SK-N-SH (cell line): ENCODE data around the gene IL17B. TPM values are rescaled to one million over a fixed set of nuclear protein-coding genes. Genes with fewer than 3 reads are reported as not detected.

ENCODE experiments used
- CTCF ChIA-PET: fragments of 300-600, 350-600 bp; formaldehyde crosslinking; extraction: SDS; loops from one replicate; lab custom pipeline; 2021; lab: Yijun Ruan, JAX
- POLR2A ChIA-PET: fragments of 350-600 bp; sonication (Branson Sonifier 250); formaldehyde crosslinking; extraction: SDS; loops from one replicate; lab custom pipeline; 2020; ENCODE audit warnings: antibody characterized with exemption, inconsistent platforms; lab: Yijun Ruan, JAX
- DNase-seq: peaks from one replicate; pipeline ENCODE4 v3.0.0; 2012
- H2AFZ ChIP-seq: fragments of 200-600 bp; sonication (generic); 2 replicates; pipeline ENCODE4 v1.8.1; 2016; ENCODE audit warnings: antibody characterized with exemption, mild to moderate bottlenecking, low read depth
- H3F3A ChIP-seq: fragments of 200-600 bp; sonication (generic); replicated peaks from 2 replicates; pipeline ENCODE3; 2016; ENCODE audit warnings: antibody characterized with exemption, mild to moderate bottlenecking; ENCODE audit not compliant: insufficient read depth
- H3K27ac ChIP-seq, 2 experiments: fragments of 200-500 bp in 1 of 2; fragments of 200-600 bp in 1 of 2; sonication (Bioruptor generic) in 1 of 2; sonication (generic), shearing (Covaris generic) in 1 of 2; 2 replicates each; pipeline versions ENCODE4 v1.5.1 to v1.6.1; 2014 to 2016; ENCODE audit warnings: low read depth in 2 of 2, inconsistent platforms in 1 of 2, low read length in 1 of 2, mild to moderate bottlenecking in 1 of 2, mixed read lengths in 1 of 2
- H3K27me3 ChIP-seq: fragments of 200-600 bp; sonication (generic), shearing (Covaris generic); 2 replicates; pipeline ENCODE4 v1.6.1; 2016; ENCODE audit warnings: mixed run types; ENCODE audit not compliant: insufficient read depth
- H3K36me3 ChIP-seq, 2 experiments: fragments of 200-500 bp in 1 of 2; fragments of 200-600 bp in 1 of 2; sonication (Bioruptor generic) in 1 of 2; sonication (generic) in 1 of 2; replicated peaks in 1 of 2; 2 replicates each; pipeline versions ENCODE3 to v1.5.1; 2014 to 2016; ENCODE audit warnings: low read length in 1 of 2, mild to moderate bottlenecking in 1 of 2; ENCODE audit not compliant: insufficient read depth in 2 of 2, control insufficient read depth in 1 of 2
- H3K4me1 ChIP-seq, 2 experiments: fragments of 200-500 bp in 1 of 2; fragments of 200-600 bp in 1 of 2; sonication (Bioruptor generic) in 1 of 2; sonication (generic), shearing (Covaris generic) in 1 of 2; 2 replicates each; pipeline versions ENCODE4 v1.5.1 to v1.6.1; 2014 to 2016; ENCODE audit warnings: low read depth in 1 of 2, low read length in 1 of 2, mixed run types in 1 of 2; ENCODE audit not compliant: insufficient read depth in 2 of 2, control insufficient read depth in 1 of 2
- H3K4me2 ChIP-seq: fragments of 200-600 bp; sonication (generic), shearing (Covaris generic); 2 replicates; pipeline ENCODE4 v1.6.1; 2017; ENCODE audit warnings: mixed run types
- H3K4me3 ChIP-seq, 2 experiments: fragments of 200-500 bp in 1 of 2; fragments of 200-600 bp in 1 of 2; sonication (Bioruptor generic) in 1 of 2; sonication (generic), shearing (Covaris generic) in 1 of 2; 2 replicates each; pipeline versions ENCODE4 v1.5.1 to v1.8.1; 2014 to 2016; ENCODE audit warnings: low read depth in 2 of 2, inconsistent platforms in 1 of 2, low read length in 1 of 2, mild to moderate bottlenecking in 1 of 2, mixed read lengths in 1 of 2, moderate library complexity in 1 of 2
- H3K79me2 ChIP-seq: fragments of 200-600 bp; sonication (generic); 2 replicates; pipeline ENCODE4 v1.8.1; 2017; ENCODE audit warnings: mild to moderate bottlenecking; ENCODE audit not compliant: insufficient read depth
- H3K9ac ChIP-seq: fragments of 200-600 bp; sonication (generic); 2 replicates; pipeline ENCODE4 v1.6.1; 2017; ENCODE audit warnings: mixed run types
- H3K9me2 ChIP-seq: fragments of 200-600 bp; sonication (generic); 2 replicates; pipeline ENCODE4 v1.6.1; 2017; ENCODE audit warnings: mixed run types
- H3K9me3 ChIP-seq: fragments of 200-600 bp; sonication (generic); 2 replicates; pipeline ENCODE4 v1.6.1; 2017; ENCODE audit warnings: mixed run types, mild to moderate bottlenecking, moderate library complexity
- H4K20me1 ChIP-seq: fragments of 200-600 bp; sonication (generic); 2 replicates; pipeline ENCODE4 v1.6.1; 2017; ENCODE audit warnings: mild to moderate bottlenecking, mixed run types; ENCODE audit not compliant: insufficient read depth
- CHD2 ChIP-seq: fragments of 150-350 bp; IDR thresholded peaks from 2 replicates; pipeline ENCODE4 v1.6.1; 2018; ENCODE audit warnings: low read length; ENCODE audit not compliant: partially characterized antibody
- EP300 ChIP-seq, 2 experiments: IDR thresholded peaks; 2 replicates each; pipeline versions ENCODE4 v1.4.0 to v1.6.1; 2012; ENCODE audit warnings: borderline replicate concordance in 1 of 2, low read depth in 1 of 2, low read length in 1 of 2
- FOSL2 ChIP-seq: IDR thresholded peaks from 2 replicates; pipeline ENCODE4 v1.4.0; 2012; ENCODE audit warnings: low read depth, mild to moderate bottlenecking, moderate library complexity, borderline replicate concordance
- FOXJ3 ChIP-seq: sonication (generic); formaldehyde crosslinking; IDR thresholded peaks from 2 replicates; pipeline ENCODE4 v1.5.1; 2020; ENCODE audit warnings: mild to moderate bottlenecking, missing genetic modification reagents
- JUND ChIP-seq: IDR thresholded peaks from 2 replicates; pipeline ENCODE4 v1.4.0; 2012
- MEF2A ChIP-seq: IDR thresholded peaks from 2 replicates; pipeline ENCODE4 v1.4.0; 2012; ENCODE audit warnings: low read depth, borderline replicate concordance
- NFIC ChIP-seq: IDR thresholded peaks from 2 replicates; pipeline ENCODE4 v1.4.0; 2012; ENCODE audit warnings: borderline replicate concordance
- RAD21 ChIP-seq: IDR thresholded peaks from 2 replicates; pipeline ENCODE4 v1.6.1; 2012; ENCODE audit warnings: mild to moderate bottlenecking, low read length
- RCOR1 ChIP-seq: fragments of 150-350 bp; IDR thresholded peaks from 2 replicates; pipeline ENCODE4 v1.6.1; 2017; ENCODE audit warnings: antibody characterized with exemption, low read length
- RXRA ChIP-seq: IDR thresholded peaks from 2 replicates; pipeline ENCODE4 v1.4.0; 2012; ENCODE audit warnings: low read depth, mild to moderate bottlenecking, borderline replicate concordance
- SMC3 ChIP-seq: IDR thresholded peaks from 2 replicates; pipeline ENCODE4 v1.6.1; 2012; ENCODE audit warnings: low read depth, low read length, improper control_type of control experiment
- TEAD4 ChIP-seq: IDR thresholded peaks from 2 replicates; pipeline ENCODE4 v1.4.0; 2012; ENCODE audit warnings: mild to moderate bottlenecking, borderline replicate concordance; ENCODE audit not compliant: insufficient read depth
- ZBTB33 ChIP-seq: IDR thresholded peaks from 2 replicates; pipeline ENCODE4 v1.4.0; 2012; ENCODE audit warnings: low read depth, borderline replicate concordance
- WGBS: methylation state at CpG from one replicate; pipeline ENCODE4 v1.1.6; 2017; ENCODE audit warnings: low lambda C conversion rate; 5-methylcytosine and 5-hydroxymethylcytosine counted together
- polyA plus RNA-seq, 3 experiments: library from polyadenylated mRNA; depleted of rRNA; stranded (reverse); fragments of >200 nt; gene quantifications; 2 replicates each; pipeline ENCODE4 v1.2.3, GENCODE V29; 2012
- TF ChIP-seq, protein P1 (sequence below): IDR thresholded peaks from 2 replicates; pipeline ENCODE4 v1.4.0; 2012; ENCODE audit warnings: low read depth, borderline replicate concordance
- TF ChIP-seq, protein P2 (sequence below): fragments of 200-600 bp; sonication (generic); IDR thresholded peaks from 2 replicates; pipeline ENCODE4 v1.6.1; 2017; ENCODE audit warnings: antibody characterized with exemption, mild to moderate bottlenecking, moderate library complexity

Gene IL17B
- polyA plus RNA-seq, 1 of the 3 experiments (the other 2 are of a cell fraction): 0.16 TPM

GRCh38 chr5:149338364-149338763 is 40.7 kb downstream of the IL17B start (continued):
- TF ChIP-seq ZBTB33 (no peak), EP300 (IDR thresholded peaks at IDR 0.05; ENCODE audit: borderline replicate concordance in 1 of 2, low read depth in 1 of 2, low read length in 1 of 2) (no peak), MEF2A (no peak), FOXJ3 (CRISPR knock-in tag) (no peak), CHD2 (no peak), NFIC (no peak), TEAD4 (no peak), RXRA (no peak)
- TF ChIP-seq, protein P1, sequence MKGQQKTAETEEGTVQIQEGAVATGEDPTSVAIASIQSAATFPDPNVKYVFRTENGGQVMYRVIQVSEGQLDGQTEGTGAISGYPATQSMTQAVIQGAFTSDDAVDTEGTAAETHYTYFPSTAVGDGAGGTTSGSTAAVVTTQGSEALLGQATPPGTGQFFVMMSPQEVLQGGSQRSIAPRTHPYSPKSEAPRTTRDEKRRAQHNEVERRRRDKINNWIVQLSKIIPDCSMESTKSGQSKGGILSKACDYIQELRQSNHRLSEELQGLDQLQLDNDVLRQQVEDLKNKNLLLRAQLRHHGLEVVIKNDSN: no peak

DNA sequence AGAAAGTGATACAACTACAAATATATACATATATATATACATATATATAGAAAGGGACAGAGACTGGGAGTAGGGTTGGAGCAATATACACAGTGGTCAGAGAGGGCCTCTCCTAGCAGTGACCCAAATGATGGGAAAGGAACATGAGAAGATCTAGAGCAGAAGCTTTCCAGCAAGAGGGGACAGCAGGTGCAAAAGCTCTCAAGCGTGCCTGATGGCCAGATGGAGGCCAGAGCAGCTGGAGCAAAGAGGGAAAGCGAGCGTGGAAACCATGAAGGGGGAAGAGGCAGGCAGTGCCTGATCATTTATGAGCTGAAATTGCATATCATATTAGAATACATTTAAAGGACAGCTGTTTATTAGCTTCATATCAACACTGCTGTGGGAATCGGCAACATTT is 41.4 kb downstream of the IL17B start:
- POLR2A ChIA-PET: no interaction called here
- H3K36me3 ChIP-seq: no peaks in the 10 kb centered on the region
- TF ChIP-seq ZBTB33 (no peak), FOSL2 (no peak), RCOR1 (no peak), SMC3 (no peak), JUND (no peak), RAD21 (no peak)
- TF ChIP-seq, protein P2, sequence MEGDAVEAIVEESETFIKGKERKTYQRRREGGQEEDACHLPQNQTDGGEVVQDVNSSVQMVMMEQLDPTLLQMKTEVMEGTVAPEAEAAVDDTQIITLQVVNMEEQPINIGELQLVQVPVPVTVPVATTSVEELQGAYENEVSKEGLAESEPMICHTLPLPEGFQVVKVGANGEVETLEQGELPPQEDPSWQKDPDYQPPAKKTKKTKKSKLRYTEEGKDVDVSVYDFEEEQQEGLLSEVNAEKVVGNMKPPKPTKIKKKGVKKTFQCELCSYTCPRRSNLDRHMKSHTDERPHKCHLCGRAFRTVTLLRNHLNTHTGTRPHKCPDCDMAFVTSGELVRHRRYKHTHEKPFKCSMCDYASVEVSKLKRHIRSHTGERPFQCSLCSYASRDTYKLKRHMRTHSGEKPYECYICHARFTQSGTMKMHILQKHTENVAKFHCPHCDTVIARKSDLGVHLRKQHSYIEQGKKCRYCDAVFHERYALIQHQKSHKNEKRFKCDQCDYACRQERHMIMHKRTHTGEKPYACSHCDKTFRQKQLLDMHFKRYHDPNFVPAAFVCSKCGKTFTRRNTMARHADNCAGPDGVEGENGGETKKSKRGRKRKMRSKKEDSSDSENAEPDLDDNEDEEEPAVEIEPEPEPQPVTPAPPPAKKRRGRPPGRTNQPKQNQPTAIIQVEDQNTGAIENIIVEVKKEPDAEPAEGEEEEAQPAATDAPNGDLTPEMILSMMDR: no peak
- TF ChIP-seq, all 33 proteins: peak for 0
- WGBS: 91% methylated on average over 4 of the region's 4 CpGs
- no peak overlapping the region for H3K4me2 ChIP-seq
- no peaks in the 10 kb centered on the region for H3K9me3 ChIP-seq
- H4K20me1 ChIP-seq: no peaks in the 10 kb centered on the region
- H3K27ac ChIP-seq: no peak overlapping the region
- CTCF ChIA-PET: interaction anchor here (1.0 kb wide), 1 partner anchor 34 kb away, joined by 4 read pairs; no protein-coding TSS in a partner anchor
- H3K79me2 ChIP-seq: no peaks in the 10 kb centered on the region
- no peaks in the 10 kb centered on the region for H3K4me1 ChIP-seq
- no peak overlapping the region for H2AFZ ChIP-seq
- H3K9me2 ChIP-seq: no peaks in the 10 kb centered on the region
- no peak overlapping the region for H3K9ac ChIP-seq
- no peak overlapping the region for H3K4me3 ChIP-seq
- no peak for DNase-seq
- H3K27me3 ChIP-seq: no peaks in the 10 kb centered on the region
- no peaks in the 10 kb centered on the region for H3F3A ChIP-seq
